Nephron (organoid): ENCODE results near the gene F2R.

Experiments
- H3K27ac Mint-ChIP-seq, 3 experiments: 2 replicates each; pipeline ENCODE4 v1.8.0; 2020; ENCODE audit warnings: mixed read lengths in 3 of 3, mild to moderate bottlenecking in 2 of 3, moderate library complexity in 1 of 3
- H3K27me3 Mint-ChIP-seq: 2 replicates; pipeline ENCODE4 v1.8.0; 2021; ENCODE audit warnings: low read depth, mild to moderate bottlenecking, moderate library complexity, mixed read lengths
- H3K36me3 Mint-ChIP-seq: 2 replicates; pipeline ENCODE4 v1.8.0; 2020; ENCODE audit warnings: low read depth, mixed read lengths
- H3K4me1 Mint-ChIP-seq: 2 replicates; pipeline ENCODE4 v1.8.0; 2020; ENCODE audit warnings: mixed read lengths
- H3K4me3 Mint-ChIP-seq, 3 experiments: 2 replicates each; pipeline ENCODE4 v1.8.0; 2020; ENCODE audit warnings: mild to moderate bottlenecking in 3 of 3, mixed read lengths in 3 of 3, moderate library complexity in 2 of 3
- H3K9me3 Mint-ChIP-seq: 2 replicates; pipeline ENCODE4 v1.8.0; 2020; ENCODE audit warnings: mixed read lengths
- CTCF ChIP-seq, 3 experiments: fragments of 200-600 bp; sonication (generic); IDR thresholded peaks; one replicate each; pipeline ENCODE4 v1.5.0; 2021; ENCODE audit warnings: antibody characterized with exemption in 3 of 3; ENCODE audit not compliant: unreplicated experiment in 3 of 3

The F2R gene

GRCh38 chr5:76682387-76682786 is 33.5 kb upstream of the F2R start:
- Mint-ChIP-seq H3K4me1 (peaks cover 5% of the 10 kb centered on the region), H3K27ac (peak overlapping the region in 1 of 3 experiments; percentile 9), H3K36me3 (peaks cover 35% of the 10 kb centered on the region), H3K27me3 (no peaks in the 10 kb centered on the region), H3K4me3 (no peak overlapping the region), H3K9me3 (no peaks in the 10 kb centered on the region)
- TF ChIP-seq CTCF (IDR thresholded peaks at IDR 0.05; ENCODE audit: unreplicated experiment in 3 of 3), result no peak

GRCh38 chr5:76683816-76684731 is 31.9 kb upstream of the F2R start:
- Mint-ChIP-seq H3K27ac (peak overlapping the region; percentile 6 to 43 (median 10)), H3K9me3 (no peaks in the 10 kb centered on the region), H3K4me3 (no peak overlapping the region), H3K27me3 (no peaks in the 10 kb centered on the region), H3K36me3 (peaks cover 41% of the 10 kb centered on the region), H3K4me1 (peaks cover 10% of the 10 kb centered on the region)
- no peak for TF ChIP-seq CTCF (IDR thresholded peaks at IDR 0.05; ENCODE audit: unreplicated experiment in 3 of 3)

- Mint-ChIP-seq H3K36me3 (peaks cover 39% of the 10 kb centered on the region), H3K4me1 (peaks cover 16% of the 10 kb centered on the region), H3K27ac (peak overlapping the region; percentile 6 to 43 (median 10)), H3K9me3 (no peaks in the 10 kb centered on the region), H3K27me3 (no peaks in the 10 kb centered on the region), H3K4me3 (no peak overlapping the region)
- TF ChIP-seq CTCF (IDR thresholded peaks at IDR 0.05; ENCODE audit: unreplicated experiment in 3 of 3), result no peak
Measured at GRCh38 chr5:76684756-76685519, 31.0 kb upstream of the F2R start.

- Mint-ChIP-seq H3K4me1 (peaks cover 21% of the 10 kb centered on the region), H3K27me3 (no peaks in the 10 kb centered on the region), H3K9me3 (no peaks in the 10 kb centered on the region), H3K36me3 (peaks cover 34% of the 10 kb centered on the region), H3K27ac (peak overlapping the region in 1 of 3 experiments; percentile 6), H3K4me3 (no peak overlapping the region)
- TF ChIP-seq CTCF (IDR thresholded peaks at IDR 0.05; ENCODE audit: unreplicated experiment in 3 of 3), result no peak
Measured at GRCh38 chr5:76685704-76686103, 30.2 kb upstream of the F2R start.

GRCh38 chr5:76688212-76688611 is 27.7 kb upstream of the F2R start:
- H3K9me3 Mint-ChIP-seq, result no peaks in the 10 kb centered on the region
- peaks cover 39% of the 10 kb centered on the region for H3K4me1 Mint-ChIP-seq
- no peak overlapping the region for H3K27ac Mint-ChIP-seq

More at GRCh38 chr5:76688212-76688611, 27.7 kb upstream of the F2R start:
- TF ChIP-seq CTCF (IDR thresholded peaks at IDR 0.05; ENCODE audit: unreplicated experiment in 3 of 3), result no peak
- Mint-ChIP-seq H3K4me3 (no peak overlapping the region), H3K36me3 (peaks cover 29% of the 10 kb centered on the region), H3K27me3 (no peaks in the 10 kb centered on the region)
